Stimulated activated CD8-positive, alpha-beta memory T cell treated with anti-CD3 and anti-CD28 coated beads, Interleukin-15, amount 100 ng/mL, for 4 hours (primary cell): ENCODE data around the gene PIEZO1.

Experiments used
- DNase-seq, 2 donors: peaks; one replicate each; pipeline ENCODE4 v3.0.0-alpha.2; 2020; ENCODE audit warnings: low read depth in 2 of 2

PIEZO1 gene

GRCh38 chr16:88766975-88767374 lies 18.0 kb downstream of the PIEZO1 start:
- DNase-seq = no peak

DNA sequence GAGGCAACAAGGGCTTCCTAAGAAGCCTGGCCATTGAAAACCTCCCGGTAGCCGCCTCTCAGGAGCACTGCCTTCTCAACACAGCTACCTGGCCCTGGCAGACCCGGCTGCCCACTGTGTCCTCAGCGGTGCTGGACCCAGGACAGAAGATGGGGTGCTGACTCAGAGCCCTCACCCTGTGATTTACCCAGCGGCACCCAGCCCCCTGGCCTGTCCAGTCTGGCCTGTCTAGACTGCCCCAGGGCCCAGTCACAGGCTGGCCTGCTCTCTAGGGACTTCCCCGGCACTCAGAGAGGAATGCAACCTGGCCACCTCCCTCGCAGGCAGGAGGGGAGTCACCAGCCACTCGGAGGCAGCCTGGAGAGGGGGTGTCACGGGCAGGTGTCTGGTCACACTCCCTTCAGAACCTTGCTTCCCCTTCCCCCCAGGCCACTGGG lies 20.1 kb downstream of the PIEZO1 start:
- no peak for DNase-seq

DNA sequence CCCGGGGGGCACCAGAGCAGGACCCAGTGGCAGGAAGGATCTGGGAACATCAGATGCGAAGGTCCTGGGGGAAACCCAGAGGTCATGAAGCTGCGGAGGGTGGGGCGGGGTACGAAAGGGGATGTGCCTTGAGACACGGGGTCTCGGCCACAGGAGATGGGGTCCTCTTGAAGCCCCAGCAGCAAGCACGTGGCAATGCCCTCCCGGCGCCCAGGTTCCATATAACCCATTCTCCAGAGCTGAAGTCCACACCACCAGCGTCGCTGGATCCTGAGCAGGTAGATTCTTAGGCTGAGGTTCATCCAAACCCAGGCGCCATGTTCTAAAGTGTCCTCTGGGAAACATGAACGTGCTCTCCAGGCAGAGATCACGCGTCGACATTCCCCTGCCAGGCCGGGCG lies 20.9 kb downstream of the PIEZO1 start:
- DNase-seq = no peak

DNA sequence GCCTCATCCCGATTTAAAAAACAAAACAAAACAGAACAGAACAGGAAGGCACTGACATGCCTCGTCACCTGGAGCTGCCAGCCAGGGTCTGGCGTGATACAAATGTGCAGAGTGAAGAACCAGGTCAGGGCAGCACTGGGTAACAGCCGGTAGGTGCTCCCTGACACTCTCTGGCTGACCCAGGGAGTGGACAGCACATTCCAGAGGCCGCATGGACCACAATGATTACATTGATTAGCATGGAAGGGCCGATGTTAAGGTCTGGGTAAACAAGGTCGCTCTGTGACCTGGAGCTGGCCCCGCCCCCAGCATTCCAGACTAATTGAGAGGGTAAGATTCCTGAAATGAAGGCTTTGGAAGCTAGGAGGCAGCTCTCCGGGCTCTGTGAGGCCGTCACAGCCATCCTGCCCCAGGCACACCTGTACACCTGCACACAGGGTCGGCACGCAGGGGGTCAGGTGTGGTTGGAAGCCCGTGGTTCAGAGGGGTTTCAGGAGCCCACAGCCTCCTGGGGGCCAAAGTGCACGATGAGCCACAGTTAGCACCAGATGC lies 21.4 kb downstream of the PIEZO1 start:
- DNase-seq = no peak

GRCh38 chr16:88762941-88763340 lies 22.1 kb downstream of the PIEZO1 start:
- no peak for DNase-seq

GRCh38 chr16:88762258-88762870 lies 22.7 kb downstream of the PIEZO1 start:
- DNase-seq = no peak

GRCh38 chr16:88761830-88762229 lies 23.2 kb downstream of the PIEZO1 start:
- no peak for DNase-seq

DNA sequence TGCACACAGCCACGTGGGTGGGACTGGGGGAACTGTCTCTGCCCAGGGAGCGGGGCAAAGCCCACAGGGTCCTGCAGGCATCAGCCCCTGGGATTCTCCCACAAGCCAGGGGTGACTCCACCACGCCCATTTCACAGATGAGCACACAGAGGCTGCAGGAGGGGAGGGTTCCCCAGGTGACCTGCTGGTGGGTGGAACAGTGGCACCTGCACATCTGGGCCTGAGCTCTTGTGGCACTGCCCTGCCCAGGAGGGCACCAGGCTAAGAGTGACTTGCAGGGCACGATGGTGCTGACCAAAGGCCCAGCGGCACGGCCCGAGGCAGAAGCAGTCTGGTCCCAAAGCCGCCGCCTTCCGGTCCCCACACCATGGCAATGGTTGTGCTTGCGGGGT lies 23.9 kb downstream of the PIEZO1 start:
- no peak for DNase-seq

DNA sequence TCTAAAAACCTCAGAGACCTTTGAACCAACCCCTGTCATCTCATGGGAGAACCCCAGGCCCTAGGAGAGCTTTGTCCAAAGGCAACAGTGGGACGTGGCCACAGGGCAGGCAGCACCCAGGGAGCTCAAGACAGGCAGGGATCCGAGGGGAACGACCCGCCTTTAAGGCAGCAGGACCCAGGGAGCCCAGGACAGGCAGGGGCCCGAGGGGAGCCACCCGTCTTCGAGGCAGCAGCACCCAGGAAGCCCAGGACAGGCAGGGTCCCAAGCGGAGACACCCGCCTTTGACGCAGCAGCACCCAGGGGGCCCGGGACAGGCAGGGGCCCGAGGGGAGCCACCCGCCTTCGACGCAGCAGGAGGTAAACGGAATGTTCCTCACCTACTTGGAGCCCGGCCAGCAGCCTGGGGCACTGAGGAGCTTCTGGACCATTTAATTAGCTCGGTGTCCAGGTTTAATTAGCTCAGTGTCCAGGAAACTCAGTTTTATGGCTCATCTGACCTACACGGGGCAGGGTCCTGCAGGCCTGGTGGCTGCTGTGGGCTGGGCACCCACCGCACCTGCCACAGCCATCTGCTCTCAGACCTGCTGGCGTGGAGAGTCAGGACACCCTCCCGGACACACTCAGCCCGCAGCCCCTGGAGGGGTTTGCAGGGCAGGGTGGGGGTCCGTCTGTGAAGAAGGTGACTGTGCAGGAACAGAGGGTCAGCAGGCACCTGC lies 24.4 kb downstream of the PIEZO1 start:
- no peak for DNase-seq

- DNase-seq = no peak
Measured at GRCh38 chr16:88759976-88760350, 25.1 kb downstream of the PIEZO1 start.

DNA sequence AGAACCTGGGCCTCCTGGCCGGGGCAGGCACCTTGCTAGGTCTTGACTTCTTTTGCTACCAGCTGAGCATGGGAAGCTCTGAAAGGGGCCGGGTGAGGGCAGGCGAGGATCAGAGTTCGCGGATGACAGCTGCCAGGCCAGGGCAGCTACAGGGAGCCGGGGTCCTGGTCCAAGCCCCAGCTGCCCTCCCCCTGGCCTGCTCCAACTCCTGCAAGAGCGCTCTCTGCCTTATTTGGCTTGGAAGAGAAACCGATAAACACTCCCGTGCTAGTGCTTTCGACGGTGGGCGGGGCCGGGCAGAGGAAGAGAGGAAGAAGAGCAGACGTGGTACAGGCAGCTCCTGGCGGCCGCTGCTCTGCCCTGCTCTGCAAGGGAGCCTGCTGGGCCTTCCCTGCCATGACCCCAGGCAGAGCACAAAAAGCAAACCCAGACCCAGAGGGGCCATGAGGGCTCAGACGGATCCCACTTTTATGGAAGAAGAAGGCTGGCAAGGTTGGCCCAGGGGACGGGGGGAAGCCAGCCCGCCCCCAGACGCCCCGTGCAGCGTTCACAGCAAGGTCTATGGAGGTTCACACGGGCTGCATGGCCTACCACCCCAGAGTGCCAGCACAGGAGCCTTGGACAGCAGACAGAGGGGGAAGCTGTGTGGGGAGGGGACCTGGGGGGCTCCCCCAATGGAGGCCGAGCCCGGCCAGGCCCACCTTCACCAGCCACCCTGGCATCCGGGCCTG lies 25.6 kb downstream of the PIEZO1 start:
- no peak for DNase-seq

- no peak for DNase-seq
Measured at GRCh38 chr16:88758944-88759244, 26.1 kb downstream of the PIEZO1 start.

GRCh38 chr16:88758227-88758943 lies 26.6 kb downstream of the PIEZO1 start:
- DNase-seq = no peak

DNA sequence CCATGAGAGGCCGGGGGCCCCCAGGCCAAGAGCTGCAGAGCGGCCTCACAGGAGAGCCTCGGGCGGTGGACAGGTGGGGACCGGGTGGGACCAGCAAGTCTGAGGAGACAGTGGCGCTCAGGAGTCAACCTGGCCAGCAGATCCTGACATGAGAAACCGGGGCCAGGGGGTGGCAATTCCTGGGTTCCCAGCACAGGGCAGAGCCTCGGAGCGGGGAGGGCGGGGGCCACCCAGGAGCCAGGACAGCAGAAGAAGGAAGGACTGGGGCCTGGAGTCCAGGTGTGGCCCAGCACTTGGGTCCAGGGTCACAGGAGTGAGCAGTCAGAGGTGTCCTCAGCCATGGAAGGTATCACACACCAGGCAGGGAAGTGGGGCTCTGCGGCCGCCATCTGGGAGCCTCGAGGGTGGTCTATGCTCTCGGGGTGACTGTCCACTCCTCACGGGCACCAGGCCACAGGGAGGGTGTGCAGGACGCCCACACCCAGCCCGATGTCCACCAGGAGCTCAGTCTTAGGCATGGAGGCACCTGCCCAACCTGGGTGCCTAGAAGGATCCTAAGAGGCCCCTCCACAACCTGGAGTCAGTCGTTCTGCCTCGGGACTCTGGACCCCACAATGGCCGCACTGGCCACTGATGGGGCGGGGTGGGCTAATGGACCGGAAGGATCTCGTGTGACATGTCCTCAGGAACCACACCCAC lies 29.1 kb downstream of the PIEZO1 start:
- no peak for DNase-seq

GRCh38 chr16:88754912-88755744 lies 29.9 kb downstream of the PIEZO1 start:
- DNase-seq = no peak

GRCh38 chr16:88754109-88754911 lies 30.7 kb downstream of the PIEZO1 start:
- DNase-seq = no peak

DNA sequence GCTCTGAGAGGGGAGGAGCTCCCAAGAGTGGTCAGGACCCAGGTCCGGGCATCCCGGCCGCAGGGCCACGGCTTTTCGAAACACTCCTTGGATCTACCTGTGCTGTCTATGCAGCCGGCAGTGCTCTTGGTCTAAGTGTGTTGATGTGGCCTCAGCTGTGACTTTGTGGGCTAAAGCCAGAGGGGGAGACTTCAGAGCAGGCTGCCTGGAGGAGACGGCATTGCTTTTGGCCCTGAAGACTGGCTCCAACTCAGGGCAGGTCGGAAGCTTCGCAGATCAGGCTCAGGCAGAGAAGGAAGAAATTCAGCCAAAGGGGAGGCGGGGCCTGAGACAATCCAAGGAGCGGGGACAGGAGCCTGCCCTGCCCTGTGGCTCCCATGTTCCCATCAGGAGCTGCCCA lies 31.4 kb downstream of the PIEZO1 start:
- DNase-seq = no peak

DNA sequence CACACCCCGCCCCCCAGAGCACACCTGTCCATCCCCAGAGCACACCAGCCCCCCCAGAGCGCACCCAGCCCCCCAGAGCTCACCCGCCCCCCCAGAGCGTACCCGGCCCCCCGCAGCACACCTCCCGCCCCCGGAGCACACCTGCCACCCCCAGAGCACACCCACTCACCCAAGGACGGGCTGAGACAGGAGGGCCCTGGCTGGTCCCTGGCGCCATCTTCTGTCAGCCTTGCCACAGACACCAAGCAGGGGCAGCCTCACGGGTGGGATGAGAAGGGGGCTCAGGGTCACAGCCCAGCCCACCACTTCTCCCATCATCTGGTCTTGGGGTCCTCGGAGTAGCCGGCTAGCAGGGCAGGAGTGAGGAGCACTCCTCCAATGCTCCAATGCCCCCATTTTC lies 31.8 kb downstream of the PIEZO1 start:
- DNase-seq = no peak

DNA sequence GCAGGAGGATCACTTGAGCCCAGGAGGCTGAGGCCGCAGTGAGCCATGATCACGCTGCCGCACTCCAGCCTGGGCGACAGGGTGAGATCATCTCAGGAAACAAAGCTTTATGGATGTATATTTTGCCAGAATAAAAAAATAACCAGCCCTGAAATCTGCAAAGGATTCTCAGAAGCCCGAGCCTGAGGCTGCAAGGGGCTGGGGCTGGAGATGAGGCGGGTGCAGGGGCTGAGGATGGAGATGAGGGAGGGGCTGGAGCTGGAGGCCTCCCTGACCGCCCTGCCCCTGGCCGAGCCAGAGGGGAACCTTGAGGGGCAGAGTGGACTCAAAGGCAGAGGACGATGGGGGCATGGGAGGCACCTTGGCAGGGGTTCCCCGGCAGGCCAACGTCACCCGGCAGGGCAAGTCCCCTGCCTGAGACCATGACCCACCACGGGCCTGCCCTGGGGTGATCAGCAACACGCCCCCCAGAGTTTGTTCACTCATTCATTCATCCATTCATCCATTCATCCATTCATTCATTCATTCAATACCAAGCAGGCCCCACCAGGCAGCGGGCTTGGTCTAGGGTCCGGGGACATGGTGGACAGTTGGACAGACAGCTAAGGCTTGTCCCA lies 32.5 kb downstream of the PIEZO1 start:
- DNase-seq = no peak
